EL (cell line): ENCODE data around the gene CD99.

Experiments
- DNase-seq: peaks from one replicate; pipeline ENCODE4 v3.0.0-alpha.2; 2016

Gene CD99

GRCh38 chrX:2676794-2677675, 14.1 kb upstream of the CD99 start:
- no peak for DNase-seq

GRCh38 chrX:2677764-2678163, 13.3 kb upstream of the CD99 start:
- peak; percentile 97 for DNase-seq

GRCh38 chrX:2678583-2678982, 12.5 kb upstream of the CD99 start:
- no peak for DNase-seq

- no peak for DNase-seq
Measured at GRCh38 chrX:2679534-2680485, 11.3 kb upstream of the CD99 start.

GRCh38 chrX:2680486-2681348, 10.4 kb upstream of the CD99 start:
- no peak for DNase-seq

GRCh38 chrX:2682565-2683177, 8.4 kb upstream of the CD99 start:
- no peak for DNase-seq

GRCh38 chrX:2684256-2684655, 6.8 kb upstream of the CD99 start:
- DNase-seq = no peak

GRCh38 chrX:2685886-2686285, 5.2 kb upstream of the CD99 start:
- no peak for DNase-seq

GRCh38 chrX:2689773-2690666, 1.1 kb upstream of the CD99 start:
- DNase-seq = no peak

- DNase-seq = peak; percentile 58
Measured at GRCh38 chrX:2691543-2692220, 587 bp downstream of the CD99 start.

GRCh38 chrX:2692221-2693112, 1.4 kb downstream of the CD99 start:
- peak; percentile 70 for DNase-seq

GRCh38 chrX:2693113-2694002, 2.3 kb downstream of the CD99 start:
- DNase-seq = no peak

GRCh38 chrX:2694914-2695267, 3.8 kb downstream of the CD99 start:
- DNase-seq = peak; percentile 30

- DNase-seq = peak; percentile 92
Measured at GRCh38 chrX:2696698-2697215, 5.7 kb downstream of the CD99 start.

- DNase-seq = no peak
Measured at GRCh38 chrX:2697306-2697705, 6.2 kb downstream of the CD99 start.

GRCh38 chrX:2697741-2698299, 6.7 kb downstream of the CD99 start:
- DNase-seq = no peak

GRCh38 chrX:2698604-2699003, 7.5 kb downstream of the CD99 start:
- DNase-seq = no peak

GRCh38 chrX:2699959-2700358, 8.9 kb downstream of the CD99 start:
- DNase-seq = no peak
